GM23338 (cell line): ENCODE measurements around the gene CASQ2. TPM values are rescaled to one million over a fixed set of nuclear protein-coding genes. Genes with fewer than 3 reads are reported as not detected.

ENCODE experiments used
- ATAC-seq: fragments of 200-7000 bp; cut with Tn5 transposase; 3 replicates; pipeline ENCODE4 v1.9.1; 2020
- DNase-seq: peaks from one replicate; pipeline ENCODE4 v3.0.0-alpha.2; 2015; ENCODE audit warnings: low spot score
- H2AFZ ChIP-seq: fragments of 200-600 bp; sonication (generic); 2 replicates; pipeline ENCODE4 v1.8.0; 2016; ENCODE audit warnings: antibody characterized with exemption, mild to moderate bottlenecking, moderate library complexity
- H3F3A ChIP-seq: fragments of 200-600 bp; sonication (generic); replicated peaks from 2 replicates; pipeline ENCODE4 v1.8.0; 2017; ENCODE audit warnings: antibody characterized with exemption, mixed run types, low read depth
- H3K27ac ChIP-seq: fragments of 200-600 bp; sonication (generic); 2 replicates; pipeline ENCODE4 v1.6.1; 2016; ENCODE audit warnings: low read depth
- H3K27me3 ChIP-seq: fragments of 200-600 bp; sonication (generic); 2 replicates; pipeline ENCODE4 v1.8.0; 2016; ENCODE audit warnings: mild to moderate bottlenecking, mixed run types, moderate library complexity; ENCODE audit not compliant: insufficient read depth
- H3K36me3 ChIP-seq: fragments of 200-600 bp; sonication (generic); 2 replicates; pipeline ENCODE4 v1.8.0; 2016; ENCODE audit warnings: mild to moderate bottlenecking; ENCODE audit not compliant: insufficient read depth
- H3K4me1 ChIP-seq: fragments of 200-600 bp; sonication (generic); 2 replicates; pipeline ENCODE4 v1.8.0; 2016; ENCODE audit warnings: mild to moderate bottlenecking, moderate library complexity; ENCODE audit not compliant: insufficient read depth
- H3K4me2 ChIP-seq: fragments of 200-600 bp; sonication (generic); 2 replicates; pipeline ENCODE4 v1.7.1; 2017; ENCODE audit warnings: mixed run types
- H3K4me3 ChIP-seq: fragments of 200-600 bp; sonication (generic); 2 replicates; pipeline ENCODE4 v1.6.1; 2016; ENCODE audit warnings: mixed run types
- H3K79me2 ChIP-seq: fragments of 200-600 bp; sonication (generic); replicated peaks from 2 replicates; pipeline ENCODE4 v1.8.0; 2017; ENCODE audit warnings: mild to moderate bottlenecking; ENCODE audit not compliant: insufficient read depth
- H3K9me2 ChIP-seq: fragments of 200-600 bp; sonication (generic); 2 replicates; pipeline ENCODE4 v1.8.0; 2017; ENCODE audit not compliant: insufficient read depth
- H4K20me1 ChIP-seq: fragments of 200-600 bp; sonication (generic); replicated peaks from 2 replicates; pipeline ENCODE4 v1.8.0; 2017; ENCODE audit warnings: mild to moderate bottlenecking; ENCODE audit not compliant: insufficient read depth
- H3K27ac Mint-ChIP-seq: 2 replicates; pipeline ENCODE4 v1.8.0; 2020; ENCODE audit warnings: inconsistent platforms, mild to moderate bottlenecking, moderate library complexity, mixed read lengths
- H3K27me3 Mint-ChIP-seq: 3 replicates; pipeline ENCODE4 v1.8.0; 2022; ENCODE audit warnings: low read depth, mild to moderate bottlenecking, moderate library complexity, mixed read lengths, inconsistent platforms; ENCODE audit not compliant: insufficient read depth, poor library complexity
- H3K36me3 Mint-ChIP-seq: 3 replicates; pipeline ENCODE4 v1.8.0; 2021; ENCODE audit warnings: low read depth, mild to moderate bottlenecking, inconsistent platforms, moderate library complexity, mixed read lengths
- H3K4me1 Mint-ChIP-seq: 3 replicates; pipeline ENCODE4 v1.8.0; 2020; ENCODE audit warnings: mild to moderate bottlenecking, inconsistent platforms, mixed read lengths
- H3K4me3 Mint-ChIP-seq: 3 replicates; pipeline ENCODE4 v1.8.0; 2021; ENCODE audit warnings: moderate library complexity, mild to moderate bottlenecking, inconsistent platforms, mixed read lengths
- H3K9me3 Mint-ChIP-seq: 3 replicates; pipeline ENCODE4 v1.8.0; 2020; ENCODE audit warnings: moderate library complexity, mild to moderate bottlenecking, inconsistent platforms, mixed read lengths
- CREB1 ChIP-seq: fragments of 250-450 bp; sonication (Bioruptor Pico); IDR thresholded peaks from 2 replicates; pipeline ENCODE4 v1.5.0; 2020; ENCODE audit warnings: low read depth, mild to moderate bottlenecking, moderate library complexity
- CTCF ChIP-seq, 2 experiments: fragments of 200-600 bp in 1 of 2; sonication (generic) in 1 of 2; conservative IDR thresholded peaks; 2 replicates each; pipeline versions ENCODE4 v1.5.1 to v1.6.1; 2016 to 2017; ENCODE audit warnings: antibody characterized with exemption in 2 of 2, low read depth in 2 of 2, mild to moderate bottlenecking in 2 of 2, moderate library complexity in 1 of 2
- ETS1 ChIP-seq: IDR thresholded peaks from 2 replicates; pipeline ENCODE4 v1.6.1; 2016; ENCODE audit warnings: antibody characterized with exemption
- EZH2 ChIP-seq: fragments of 200-600 bp; sonication (generic); IDR thresholded peaks from one replicate; pipeline ENCODE4 v1.8.0; 2017; ENCODE audit warnings: antibody characterized with exemption, mild to moderate bottlenecking, low read depth; ENCODE audit not compliant: unreplicated experiment
- EZH2phosphoT487 ChIP-seq: fragments of 200-600 bp; sonication (generic); IDR thresholded peaks from one replicate; pipeline ENCODE4 v1.8.1; 2018; ENCODE audit warnings: antibody characterized with exemption; ENCODE audit not compliant: unreplicated experiment
- JUNB ChIP-seq: IDR thresholded peaks from one replicate; pipeline ENCODE4 v1.6.1; 2016; ENCODE audit warnings: antibody characterized with exemption; ENCODE audit not compliant: unreplicated experiment
- NANOG ChIP-seq: IDR thresholded peaks from 2 replicates; pipeline ENCODE4 v1.6.1; 2016; ENCODE audit warnings: antibody characterized with exemption, borderline replicate concordance
- POLR2AphosphoS5 ChIP-seq: IDR thresholded peaks from 2 replicates; pipeline ENCODE4 v1.6.1; 2016; ENCODE audit warnings: antibody characterized with exemption, low read depth
- REST ChIP-seq: IDR thresholded peaks from one replicate; pipeline ENCODE4 v1.6.1; 2018; ENCODE audit warnings: antibody characterized with exemption; ENCODE audit not compliant: unreplicated experiment
- STAT1 ChIP-seq: IDR thresholded peaks from one replicate; pipeline ENCODE4 v1.6.1; 2016; ENCODE audit warnings: antibody characterized with exemption; ENCODE audit not compliant: unreplicated experiment
- ZNF114 ChIP-seq: fragments of 250-450 bp; sonication (Bioruptor Pico); IDR thresholded peaks from 2 replicates; pipeline ENCODE4 v1.5.0; 2020; ENCODE audit warnings: mild to moderate bottlenecking, moderate library complexity
- ZNF331 ChIP-seq: fragments of 250-450 bp; sonication (Bioruptor Pico); IDR thresholded peaks from 2 replicates; pipeline ENCODE4 v1.5.0; 2020; ENCODE audit warnings: low read depth, mild to moderate bottlenecking, moderate library complexity
- ZNF462 ChIP-seq: fragments of 250-450 bp; sonication (Bioruptor Pico); IDR thresholded peaks from 2 replicates; pipeline ENCODE4 v1.5.0; 2020; ENCODE audit warnings: mild to moderate bottlenecking, moderate library complexity
- polyA plus RNA-seq: library from polyadenylated mRNA; unstranded; fragments of >200 nt; fragmentation: Nextera tagmentation; extraction: Ambion mirVana; gene quantifications from 2 replicates; pipeline ENCODE4 v1.2.1, GENCODE V29; 2016
- total RNA-seq: library from RNA; depleted of rRNA; stranded (reverse); fragments of >200 nt; shearing (Covaris generic); gene quantifications from 2 replicates; pipeline ENCODE4 v1.2.3, GENCODE V29; 2014

CASQ2 gene
- total and polyA plus RNA-seq, 2 experiments from 2014 or later = not detected

- H3K9me3 Mint-ChIP-seq = no peaks in the 10 kb centered on the region; the same call in 2 of the 3 replicates
- H3K4me3 Mint-ChIP-seq = no peak overlapping the region; the same call in 2 of the 3 replicates
- TF ChIP-seq STAT1 = no peak
- no peak for TF ChIP-seq EZH2
- TF ChIP-seq JUNB = no peak
- TF ChIP-seq CREB1 (CRISPR knock-in tag) = no peak
- no peak for TF ChIP-seq POLR2AphosphoS5
- TF ChIP-seq CTCF (conservative IDR thresholded peaks at IDR 0.05; ENCODE audit: low read depth in 2 of 2) = no peak
- TF ChIP-seq NANOG = no peak
- TF ChIP-seq ZNF331 = no peak
- no peak for TF ChIP-seq EZH2phosphoT487
- TF ChIP-seq ZNF462 (CRISPR knock-in tag) = no peak
- TF ChIP-seq ZNF114 = no peak
- no peak for TF ChIP-seq ETS1
- no peak for TF ChIP-seq REST
- Histone ChIP-seq H3K27me3 (no peaks in the 10 kb centered on the region), H3K79me2 (no peaks in the 10 kb centered on the region), H3K9me2 (0 out of 2 replicates have a peak, but pooled peaks cover 4% of the 10 kb centered on the region), H2AFZ (no peak overlapping the region), H4K20me1 (no peaks in the 10 kb centered on the region), H3K36me3 (no peaks in the 10 kb centered on the region), H3K27ac (no peak overlapping the region), H3F3A (no peaks in the 10 kb centered on the region), H3K4me3 (no peak overlapping the region), H3K4me1 (no peaks in the 10 kb centered on the region), H3K4me2 (no peak overlapping the region)
- H3K36me3 Mint-ChIP-seq = no peaks in the 10 kb centered on the region
- H3K27ac Mint-ChIP-seq = no peak overlapping the region
- H3K27me3 Mint-ChIP-seq = no peaks in the 10 kb centered on the region
- ATAC-seq (no peak), DNase-seq (no peak)
- peaks cover 6% of the 10 kb centered on the region for H3K4me1 Mint-ChIP-seq
Observed at GRCh38 chr1:115728341-115728740, 40.2 kb downstream of the CASQ2 start.
